ENCODE results near the gene TMEM107. TPM values are rescaled to one million over a fixed set of nuclear protein-coding genes. Genes with fewer than 3 reads are reported as not detected.

Gene TMEM107
- total RNA-seq, 1 donor: 8.3 TPM

DNA sequence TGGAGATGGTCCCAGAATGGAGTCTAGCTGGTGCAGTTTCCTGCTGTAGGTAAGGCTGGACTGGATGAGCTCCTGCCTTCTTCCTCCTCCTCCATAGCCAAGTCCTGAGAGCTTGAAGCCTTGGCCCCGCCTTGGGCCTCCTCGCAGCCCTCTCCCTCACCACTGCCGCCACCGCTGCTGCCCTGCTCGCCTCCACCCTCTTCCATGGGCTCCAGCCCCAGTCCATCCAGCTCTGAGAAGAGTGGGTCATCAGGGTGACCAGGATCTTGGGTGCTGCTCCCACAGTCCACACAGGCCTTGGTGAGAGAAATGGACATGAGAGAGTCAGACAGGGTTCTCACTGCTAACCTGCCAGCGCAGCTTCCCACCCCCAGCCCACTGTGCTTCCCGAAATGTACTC is 35.1 kb downstream of the TMEM107 start:
- H2AFZ ChIP-seq (ENCODE audit: low read length): no peak overlapping the region
- no peak overlapping the region for H3K27ac ChIP-seq (ENCODE audit: low read depth, low read length)
- H4K20me1 ChIP-seq (ENCODE audit: insufficient read depth, low read length): peaks cover 7% of the 10 kb centered on the region
- peaks cover 52% of the 10 kb centered on the region for H3K36me3 ChIP-seq (ENCODE audit: insufficient read depth, low read length)
- peak; percentile 9 for DNase-seq (ENCODE audit: insufficient read length, low spot score, missing footprints)
- peaks cover 14% of the 10 kb centered on the region for H3K4me1 ChIP-seq (ENCODE audit: insufficient read depth, low read length)
- H3K4me3 ChIP-seq (ENCODE audit: insufficient read depth, low read length): no peak overlapping the region
- no peaks in the 10 kb centered on the region for H3K9me3 ChIP-seq (ENCODE audit: low read depth, low read length)
- no peaks in the 10 kb centered on the region for H3K27me3 ChIP-seq (ENCODE audit: insufficient read depth, low read length)
- no peaks in the 10 kb centered on the region for H3K79me2 ChIP-seq (ENCODE audit: insufficient read depth, low read length)
- no peak overlapping the region for H3K4me2 ChIP-seq (ENCODE audit: insufficient read depth, low read length)
- TF ChIP-seq, protein P1, sequence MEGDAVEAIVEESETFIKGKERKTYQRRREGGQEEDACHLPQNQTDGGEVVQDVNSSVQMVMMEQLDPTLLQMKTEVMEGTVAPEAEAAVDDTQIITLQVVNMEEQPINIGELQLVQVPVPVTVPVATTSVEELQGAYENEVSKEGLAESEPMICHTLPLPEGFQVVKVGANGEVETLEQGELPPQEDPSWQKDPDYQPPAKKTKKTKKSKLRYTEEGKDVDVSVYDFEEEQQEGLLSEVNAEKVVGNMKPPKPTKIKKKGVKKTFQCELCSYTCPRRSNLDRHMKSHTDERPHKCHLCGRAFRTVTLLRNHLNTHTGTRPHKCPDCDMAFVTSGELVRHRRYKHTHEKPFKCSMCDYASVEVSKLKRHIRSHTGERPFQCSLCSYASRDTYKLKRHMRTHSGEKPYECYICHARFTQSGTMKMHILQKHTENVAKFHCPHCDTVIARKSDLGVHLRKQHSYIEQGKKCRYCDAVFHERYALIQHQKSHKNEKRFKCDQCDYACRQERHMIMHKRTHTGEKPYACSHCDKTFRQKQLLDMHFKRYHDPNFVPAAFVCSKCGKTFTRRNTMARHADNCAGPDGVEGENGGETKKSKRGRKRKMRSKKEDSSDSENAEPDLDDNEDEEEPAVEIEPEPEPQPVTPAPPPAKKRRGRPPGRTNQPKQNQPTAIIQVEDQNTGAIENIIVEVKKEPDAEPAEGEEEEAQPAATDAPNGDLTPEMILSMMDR (IDR thresholded peaks at IDR 0.05; ENCODE audit: extremely low read depth, low read depth, low read length): no peak

DNA sequence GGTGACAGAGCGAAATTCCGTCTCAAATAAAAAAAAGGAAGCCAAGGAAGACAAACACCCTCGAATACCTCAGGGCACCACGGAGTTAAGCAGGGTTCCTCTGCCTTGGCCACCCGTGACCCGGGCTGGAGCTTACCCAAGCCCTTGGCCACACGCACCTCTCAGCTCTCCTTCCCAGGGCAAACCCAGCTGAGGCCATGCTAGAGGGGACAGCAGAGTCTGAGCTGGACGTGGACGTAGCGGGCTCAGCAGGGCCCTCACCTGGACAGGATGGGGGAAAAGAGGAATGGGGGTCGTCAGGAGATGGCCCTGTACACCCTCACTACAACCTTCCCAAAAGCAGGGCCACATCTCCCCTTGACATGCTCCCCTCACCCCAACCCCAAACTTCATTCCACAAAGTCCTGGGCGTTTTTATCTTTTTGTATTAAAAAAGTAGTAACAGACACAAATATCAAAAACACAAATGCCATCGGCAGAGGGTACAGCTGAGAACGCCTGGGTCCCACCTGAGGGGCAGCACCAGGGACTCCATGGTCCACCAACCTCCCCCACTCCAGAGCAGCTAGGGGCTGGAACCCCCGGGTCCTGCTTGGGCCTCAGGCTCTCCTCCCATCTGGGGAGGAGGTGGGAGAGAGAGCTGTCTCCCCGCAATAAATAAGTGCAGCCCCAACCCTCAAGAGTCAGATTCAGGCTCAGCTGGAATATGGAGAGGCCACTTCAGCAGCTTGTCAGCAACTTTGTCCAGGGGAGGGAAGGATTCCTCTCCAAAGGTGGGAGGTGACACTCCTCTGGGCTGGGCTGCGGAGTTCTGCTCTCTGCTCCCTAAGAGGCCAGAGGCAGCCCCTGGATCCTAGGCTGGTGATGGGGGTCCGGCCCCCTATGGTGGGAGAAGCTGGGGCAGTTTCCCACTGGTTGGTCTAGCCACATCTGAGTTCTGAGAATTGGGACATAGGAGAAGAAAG is 35.8 kb downstream of the TMEM107 start:
- H3K27ac ChIP-seq (ENCODE audit: low read depth, low read length): no peak overlapping the region
- peaks cover 7% of the 10 kb centered on the region for H4K20me1 ChIP-seq (ENCODE audit: insufficient read depth, low read length)
- H3K4me1 ChIP-seq (ENCODE audit: insufficient read depth, low read length): peaks cover 14% of the 10 kb centered on the region
- no peaks in the 10 kb centered on the region for H3K79me2 ChIP-seq (ENCODE audit: insufficient read depth, low read length)
- H3K9me3 ChIP-seq (ENCODE audit: low read depth, low read length): no peaks in the 10 kb centered on the region
- H3K36me3 ChIP-seq (ENCODE audit: insufficient read depth, low read length): peaks cover 45% of the 10 kb centered on the region
- peak; percentile 81 for DNase-seq (ENCODE audit: insufficient read length, low spot score, missing footprints)
- no peak overlapping the region for H3K4me2 ChIP-seq (ENCODE audit: insufficient read depth, low read length)
- no peak overlapping the region for H2AFZ ChIP-seq (ENCODE audit: low read length)
- H3K4me3 ChIP-seq (ENCODE audit: insufficient read depth, low read length): no peak overlapping the region
- TF ChIP-seq, protein P1 (IDR thresholded peaks at IDR 0.05; ENCODE audit: extremely low read depth, low read depth, low read length): no peak
- no peaks in the 10 kb centered on the region for H3K27me3 ChIP-seq (ENCODE audit: insufficient read depth, low read length)

DNA sequence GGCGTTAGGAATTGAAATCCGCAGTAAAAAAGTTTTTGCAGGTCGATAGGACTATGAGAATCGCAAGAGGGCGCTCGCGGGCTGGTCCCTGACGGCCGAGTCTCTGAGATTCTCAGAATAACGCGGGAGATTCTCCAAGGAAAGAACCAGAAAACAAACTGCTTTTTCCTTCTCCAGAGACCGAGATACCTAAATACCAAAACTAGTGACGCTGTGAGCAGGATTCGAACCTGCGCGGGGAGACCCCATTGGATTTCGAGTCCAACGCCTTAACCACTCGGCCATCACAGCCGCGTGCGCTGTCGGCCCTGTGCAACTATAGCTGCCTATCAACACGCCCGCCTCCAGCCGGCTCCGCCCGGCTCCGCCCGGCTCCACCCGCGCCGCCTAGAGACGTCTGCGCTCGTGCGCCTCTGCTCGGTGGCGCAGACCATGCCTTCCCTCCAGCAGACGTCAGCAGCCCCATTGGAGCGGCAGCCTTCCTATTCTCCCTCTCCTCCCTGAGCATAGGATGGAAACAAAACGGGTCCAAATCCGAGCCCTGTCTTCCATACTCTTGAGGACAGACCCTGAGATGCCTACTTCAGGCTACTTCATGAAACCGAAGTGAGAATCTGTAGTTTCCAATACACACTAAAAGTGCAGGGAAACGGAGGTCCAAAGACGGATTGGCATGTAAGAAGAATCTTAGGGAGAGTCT is 37.4 kb downstream of the TMEM107 start:
- Histone ChIP-seq H3K79me2 (ENCODE audit: insufficient read depth, low read length) (no peaks in the 10 kb centered on the region), H2AFZ (ENCODE audit: low read length) (peak overlapping the region; percentile 21)

More for the DNA sequence above, 37.4 kb downstream of the TMEM107 start:
- H3K4me1 ChIP-seq (ENCODE audit: insufficient read depth, low read length): peaks cover 14% of the 10 kb centered on the region
- no peaks in the 10 kb centered on the region for H3K9me3 ChIP-seq (ENCODE audit: low read depth, low read length)
- H3K27ac ChIP-seq (ENCODE audit: low read depth, low read length): peak overlapping the region; percentile 87
- H3K36me3 ChIP-seq (ENCODE audit: insufficient read depth, low read length): peaks cover 32% of the 10 kb centered on the region
- H4K20me1 ChIP-seq (ENCODE audit: insufficient read depth, low read length): peaks cover 7% of the 10 kb centered on the region
- peak overlapping the region; percentile 70 for H3K4me3 ChIP-seq (ENCODE audit: insufficient read depth, low read length)
- H3K27me3 ChIP-seq (ENCODE audit: insufficient read depth, low read length): no peaks in the 10 kb centered on the region
- H3K4me2 ChIP-seq (ENCODE audit: insufficient read depth, low read length): peak overlapping the region; percentile 84
- peak; percentile 96 for DNase-seq (ENCODE audit: insufficient read length, low spot score, missing footprints)
- TF ChIP-seq, protein P1 (IDR thresholded peaks at IDR 0.05; ENCODE audit: extremely low read depth, low read depth, low read length): peak; percentile 96

Measured in osteoblast (primary cell).